Measurements from ENCODE around the gene MEIG1.

Gene MEIG1, protein sequence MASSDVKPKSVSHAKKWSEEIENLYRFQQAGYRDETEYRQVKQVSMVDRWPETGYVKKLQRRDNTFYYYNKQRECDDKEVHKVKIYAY

DNA sequence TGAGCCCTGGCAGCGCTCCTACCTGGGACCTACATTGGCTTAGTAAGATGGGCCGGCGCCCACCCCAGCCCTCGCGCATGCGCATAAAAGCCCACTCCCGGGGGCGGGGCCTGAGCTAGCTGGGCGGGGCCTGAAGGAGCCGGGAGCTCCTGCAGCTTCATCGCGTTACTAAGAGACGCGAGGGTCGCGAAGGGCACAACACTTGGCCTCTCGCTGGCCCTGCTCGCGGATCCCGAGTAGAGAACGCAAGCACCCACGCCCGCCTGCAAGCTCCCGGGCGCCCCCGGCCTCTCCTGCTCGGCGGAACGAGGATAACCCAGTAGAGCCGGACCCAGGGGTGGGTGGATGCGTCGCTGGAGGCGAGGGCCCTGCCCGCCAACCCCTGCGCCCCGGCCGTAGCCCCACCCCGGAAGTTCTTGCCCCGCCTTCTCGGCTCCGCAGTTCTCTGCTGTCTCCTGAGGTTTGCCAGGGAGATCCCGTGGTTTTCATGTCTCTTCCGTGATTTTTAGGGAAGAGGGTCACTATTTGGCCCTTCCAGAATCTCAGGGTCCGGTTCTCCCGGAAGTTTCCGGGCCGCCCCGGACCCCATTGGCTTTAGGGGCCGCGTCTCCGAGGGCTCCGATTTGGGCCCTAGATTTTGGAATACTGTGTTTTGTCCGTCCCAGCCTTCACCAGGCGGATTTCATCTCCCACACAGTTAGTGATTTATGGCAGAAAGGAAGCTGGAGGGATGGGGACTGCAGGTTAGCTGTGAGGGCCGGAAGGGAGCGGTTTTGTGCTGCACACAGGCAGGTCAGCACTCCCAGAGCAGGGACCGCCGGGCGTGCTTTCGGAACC lies at the start of gene MEIG1:
Gene MEIG1 (plus strand): TSS at position 168 of the 837 bp plus-strand sequence. CDS start 7,081 bp downstream, outside the sequence.
- no peaks in the 10 kb centered on the region for H3K27me3 ChIP-seq (ENCODE audit: insufficient read depth, low read length)
- no peaks in the 10 kb centered on the region for H3K79me2 ChIP-seq (ENCODE audit: control insufficient read depth, insufficient read depth, low read length, unreplicated experiment)
- H3K4me3 ChIP-seq (ENCODE audit: low read depth, low read length): peak within 1 kb of the TSS; percentile 94
- peaks cover 6% of the 10 kb centered on the region for H3K4me1 ChIP-seq (ENCODE audit: control insufficient read depth, insufficient read depth, low read length, unreplicated experiment)
- no peaks in the 10 kb centered on the region for H3K36me3 ChIP-seq (ENCODE audit: insufficient read depth, low read length)
- peak within 1 kb of the TSS; percentile 91 for H3K27ac ChIP-seq (ENCODE audit: low read depth, low read length)
- peak within 1 kb of the TSS; percentile 99 for H2AFZ ChIP-seq (ENCODE audit: low read length, unreplicated experiment)

DNA sequence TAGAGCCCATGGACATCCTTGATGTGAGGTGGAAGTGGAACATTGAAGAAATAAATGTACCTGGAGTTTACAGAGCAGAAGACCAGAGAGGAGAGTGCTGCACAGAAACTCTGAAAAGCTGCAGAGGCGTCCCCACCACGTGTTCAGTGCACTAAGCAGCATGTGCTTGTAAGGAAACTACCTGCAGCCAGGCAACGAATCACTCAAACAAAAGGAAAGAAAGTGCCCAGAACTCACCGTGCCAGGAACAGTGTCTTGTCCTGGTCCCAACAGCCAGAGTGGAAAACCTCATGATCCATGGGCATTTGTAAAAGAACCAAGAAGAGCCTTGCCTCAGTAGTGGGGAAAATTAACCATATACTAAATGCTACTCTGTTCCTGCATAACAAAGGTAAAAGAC lies 48.2 kb upstream of the MEIG1 start:
- Histone ChIP-seq H3K4me1 (ENCODE audit: control insufficient read depth, insufficient read depth, low read length, unreplicated experiment) (no peaks in the 10 kb centered on the region), H2AFZ (ENCODE audit: low read length, unreplicated experiment) (no peak overlapping the region), H3K27me3 (ENCODE audit: insufficient read depth, low read length) (no peaks in the 10 kb centered on the region), H3K79me2 (ENCODE audit: control insufficient read depth, insufficient read depth, low read length, unreplicated experiment) (no peaks in the 10 kb centered on the region), H3K27ac (ENCODE audit: low read depth, low read length) (no peak overlapping the region), H3K36me3 (ENCODE audit: insufficient read depth, low read length) (peaks cover 86% of the 10 kb centered on the region), H3K4me3 (ENCODE audit: low read depth, low read length) (no peak overlapping the region)

DNA sequence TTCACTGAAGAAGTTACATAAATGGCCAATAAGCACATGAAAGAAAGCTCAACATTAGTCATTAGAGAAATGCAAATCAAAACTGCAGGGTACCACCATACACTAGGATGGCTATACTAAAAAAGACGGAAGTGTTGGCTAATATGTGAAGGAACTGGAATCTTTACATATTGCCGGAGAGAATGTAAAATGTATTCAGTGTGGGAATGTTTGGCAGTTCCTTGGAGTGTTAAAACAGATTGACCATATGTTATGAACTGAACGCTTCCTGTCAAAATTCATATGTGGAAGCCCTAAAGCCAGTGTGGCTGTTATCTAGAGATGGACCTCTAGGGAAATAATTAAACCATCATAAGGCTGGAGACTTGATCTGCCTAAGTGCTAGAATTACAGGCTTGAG lies 47.4 kb upstream of the MEIG1 start:
- H2AFZ ChIP-seq (ENCODE audit: low read length, unreplicated experiment): no peak overlapping the region
- no peak overlapping the region for H3K27ac ChIP-seq (ENCODE audit: low read depth, low read length)
- H3K36me3 ChIP-seq (ENCODE audit: insufficient read depth, low read length): peaks cover 87% of the 10 kb centered on the region
- H3K4me1 ChIP-seq (ENCODE audit: control insufficient read depth, insufficient read depth, low read length, unreplicated experiment): no peaks in the 10 kb centered on the region
- H3K4me3 ChIP-seq (ENCODE audit: low read depth, low read length): no peak overlapping the region
- no peaks in the 10 kb centered on the region for H3K79me2 ChIP-seq (ENCODE audit: control insufficient read depth, insufficient read depth, low read length, unreplicated experiment)
- no peaks in the 10 kb centered on the region for H3K27me3 ChIP-seq (ENCODE audit: insufficient read depth, low read length)

DNA sequence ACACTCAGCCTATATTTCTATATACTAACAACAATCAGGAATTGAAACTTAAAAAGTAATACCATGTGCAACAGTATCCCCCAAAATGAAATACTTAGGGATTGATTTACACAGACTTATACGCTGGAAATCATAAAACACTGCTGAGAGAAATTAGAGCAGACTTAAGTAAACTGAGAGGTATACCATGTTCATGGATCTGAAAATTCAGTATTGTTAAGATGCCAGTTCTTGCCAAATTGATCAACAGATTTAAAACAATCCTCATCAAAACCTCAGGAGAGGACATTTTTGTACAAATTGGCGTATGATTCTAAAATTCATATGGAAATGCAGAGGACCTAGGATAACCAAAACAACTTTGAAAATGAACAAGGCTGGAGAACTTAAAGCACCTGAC lies 42.6 kb upstream of the MEIG1 start:
- no peak overlapping the region for H2AFZ ChIP-seq (ENCODE audit: low read length, unreplicated experiment)
- H3K4me3 ChIP-seq (ENCODE audit: low read depth, low read length): no peak overlapping the region
- H3K4me1 ChIP-seq (ENCODE audit: control insufficient read depth, insufficient read depth, low read length, unreplicated experiment): no peaks in the 10 kb centered on the region
- no peaks in the 10 kb centered on the region for H3K27me3 ChIP-seq (ENCODE audit: insufficient read depth, low read length)
- H3K36me3 ChIP-seq (ENCODE audit: insufficient read depth, low read length): peaks cover 77% of the 10 kb centered on the region
- H3K27ac ChIP-seq (ENCODE audit: low read depth, low read length): no peak overlapping the region
- no peaks in the 10 kb centered on the region for H3K79me2 ChIP-seq (ENCODE audit: control insufficient read depth, insufficient read depth, low read length, unreplicated experiment)

DNA sequence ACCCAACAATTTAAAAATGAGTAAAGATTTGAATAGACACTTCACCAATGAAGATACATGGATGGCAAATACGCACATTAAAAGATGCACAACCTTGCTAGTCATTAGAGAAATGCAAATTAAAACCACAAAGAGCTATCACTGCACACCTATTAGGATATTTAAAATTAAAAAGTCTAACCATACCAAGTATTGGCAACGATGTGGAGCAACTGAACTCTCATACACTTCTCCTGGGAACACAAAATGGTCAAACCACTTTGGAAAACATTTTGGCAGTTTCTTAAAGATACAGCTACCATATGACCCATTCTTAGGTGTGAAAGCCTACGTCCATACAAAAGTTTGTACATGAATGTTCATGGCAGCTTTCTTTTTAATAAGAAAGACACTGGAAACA lies 41.4 kb upstream of the MEIG1 start:
- H3K79me2 ChIP-seq (ENCODE audit: control insufficient read depth, insufficient read depth, low read length, unreplicated experiment): no peaks in the 10 kb centered on the region
- H3K4me1 ChIP-seq (ENCODE audit: control insufficient read depth, insufficient read depth, low read length, unreplicated experiment): no peaks in the 10 kb centered on the region
- H3K4me3 ChIP-seq (ENCODE audit: low read depth, low read length): no peak overlapping the region
- H3K36me3 ChIP-seq (ENCODE audit: insufficient read depth, low read length): peaks cover 73% of the 10 kb centered on the region
- H3K27me3 ChIP-seq (ENCODE audit: insufficient read depth, low read length): no peaks in the 10 kb centered on the region
- no peak overlapping the region for H2AFZ ChIP-seq (ENCODE audit: low read length, unreplicated experiment)
- H3K27ac ChIP-seq (ENCODE audit: low read depth, low read length): no peak overlapping the region

DNA sequence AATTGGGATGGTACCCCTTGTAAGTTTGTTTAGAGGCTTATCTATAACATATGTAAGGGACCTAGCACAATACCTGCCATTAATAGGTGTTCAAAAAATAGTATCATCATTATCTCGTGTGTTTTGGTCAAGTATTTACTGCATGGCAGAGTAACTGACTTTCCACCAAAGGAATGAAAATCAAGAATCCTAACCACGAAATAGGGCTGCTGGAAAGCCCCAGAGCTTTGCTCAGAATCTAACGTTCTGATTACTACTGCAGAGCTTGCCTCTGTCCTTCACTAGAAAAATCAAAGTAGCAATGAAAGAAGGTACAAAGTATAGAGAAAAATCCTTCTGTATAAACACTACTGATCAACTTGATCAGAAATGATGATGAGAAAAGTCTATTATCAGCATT lies 40.2 kb upstream of the MEIG1 start:
- H3K36me3 ChIP-seq (ENCODE audit: insufficient read depth, low read length): peaks cover 68% of the 10 kb centered on the region
- no peak overlapping the region for H3K4me3 ChIP-seq (ENCODE audit: low read depth, low read length)
- H2AFZ ChIP-seq (ENCODE audit: low read length, unreplicated experiment): no peak overlapping the region
- no peaks in the 10 kb centered on the region for H3K79me2 ChIP-seq (ENCODE audit: control insufficient read depth, insufficient read depth, low read length, unreplicated experiment)
- H3K27ac ChIP-seq (ENCODE audit: low read depth, low read length): no peak overlapping the region
- H3K27me3 ChIP-seq (ENCODE audit: insufficient read depth, low read length): no peaks in the 10 kb centered on the region
- H3K4me1 ChIP-seq (ENCODE audit: control insufficient read depth, insufficient read depth, low read length, unreplicated experiment): no peaks in the 10 kb centered on the region

DNA sequence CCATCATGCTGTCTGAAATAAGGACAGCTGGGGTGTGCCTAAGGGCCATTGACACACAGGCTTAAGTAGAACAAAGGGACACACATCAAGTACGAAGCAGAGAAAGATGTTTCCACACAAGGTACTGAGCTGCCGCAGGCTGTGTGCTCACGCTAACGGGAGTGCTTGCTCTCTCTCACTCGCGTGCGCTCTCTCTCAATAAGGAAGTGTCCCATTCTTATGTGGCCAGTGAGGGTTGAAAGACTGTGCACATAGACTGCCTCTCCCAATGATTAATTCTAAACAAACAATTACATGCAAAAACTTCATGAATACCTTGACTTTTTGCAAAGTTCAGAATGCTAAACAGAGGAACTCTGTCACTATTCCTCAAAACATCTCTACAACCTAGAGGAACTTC lies 35.2 kb upstream of the MEIG1 start:
- Histone ChIP-seq H3K27ac (ENCODE audit: low read depth, low read length) (no peak overlapping the region), H3K27me3 (ENCODE audit: insufficient read depth, low read length) (no peaks in the 10 kb centered on the region), H3K36me3 (ENCODE audit: insufficient read depth, low read length) (peaks cover 40% of the 10 kb centered on the region), H3K4me1 (ENCODE audit: control insufficient read depth, insufficient read depth, low read length, unreplicated experiment) (no peaks in the 10 kb centered on the region), H3K79me2 (ENCODE audit: control insufficient read depth, insufficient read depth, low read length, unreplicated experiment) (no peaks in the 10 kb centered on the region), H2AFZ (ENCODE audit: low read length, unreplicated experiment) (no peak overlapping the region), H3K4me3 (ENCODE audit: low read depth, low read length) (no peak overlapping the region)

DNA sequence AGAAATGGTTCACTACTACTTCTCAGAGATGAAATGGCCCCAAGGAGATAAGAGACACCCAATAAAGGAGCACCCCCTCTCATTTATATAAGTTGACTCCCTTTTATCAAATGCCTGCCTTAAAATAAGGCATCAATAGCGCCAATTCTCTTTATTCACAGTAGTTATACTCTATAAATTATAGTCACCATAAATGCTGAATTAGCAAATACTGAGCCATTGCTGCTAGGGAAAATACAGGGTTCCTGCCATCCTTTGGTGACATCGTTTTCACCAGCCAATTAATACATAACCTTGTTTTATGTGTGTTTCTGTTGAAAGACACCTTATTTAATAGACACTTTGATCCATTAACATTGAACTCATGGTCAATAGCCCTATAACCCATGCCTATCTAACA lies 33.9 kb upstream of the MEIG1 start:
- no peaks in the 10 kb centered on the region for H3K79me2 ChIP-seq (ENCODE audit: control insufficient read depth, insufficient read depth, low read length, unreplicated experiment)
- H3K4me1 ChIP-seq (ENCODE audit: control insufficient read depth, insufficient read depth, low read length, unreplicated experiment): no peaks in the 10 kb centered on the region
- H3K36me3 ChIP-seq (ENCODE audit: insufficient read depth, low read length): peaks cover 32% of the 10 kb centered on the region
- no peak overlapping the region for H3K4me3 ChIP-seq (ENCODE audit: low read depth, low read length)
- no peak overlapping the region for H2AFZ ChIP-seq (ENCODE audit: low read length, unreplicated experiment)
- H3K27ac ChIP-seq (ENCODE audit: low read depth, low read length): no peak overlapping the region
- no peaks in the 10 kb centered on the region for H3K27me3 ChIP-seq (ENCODE audit: insufficient read depth, low read length)

DNA sequence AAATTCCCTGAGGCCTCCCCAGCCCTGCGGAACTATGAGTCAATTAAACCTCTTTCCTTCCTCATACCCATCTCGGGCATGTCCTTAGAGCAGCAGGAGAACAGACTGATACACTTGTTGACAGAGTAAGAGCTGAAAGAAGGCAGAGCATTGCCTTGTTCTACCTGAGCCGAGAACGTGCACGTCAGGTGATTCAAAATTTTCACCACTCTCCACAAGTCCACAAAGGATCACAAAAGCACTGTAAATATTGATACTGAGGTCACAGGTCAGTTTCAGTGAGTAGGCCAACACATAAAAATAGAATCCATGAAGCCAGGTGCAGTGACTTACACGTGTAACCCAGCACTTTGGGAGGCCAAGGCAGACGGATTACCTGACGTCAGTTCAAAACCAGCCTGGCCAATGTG lies 33.1 kb upstream of the MEIG1 start:
- no peaks in the 10 kb centered on the region for H3K4me1 ChIP-seq (ENCODE audit: control insufficient read depth, insufficient read depth, low read length, unreplicated experiment)
- no peaks in the 10 kb centered on the region for H3K27me3 ChIP-seq (ENCODE audit: insufficient read depth, low read length)
- no peaks in the 10 kb centered on the region for H3K79me2 ChIP-seq (ENCODE audit: control insufficient read depth, insufficient read depth, low read length, unreplicated experiment)
- no peak overlapping the region for H2AFZ ChIP-seq (ENCODE audit: low read length, unreplicated experiment)
- H3K4me3 ChIP-seq (ENCODE audit: low read depth, low read length): no peak overlapping the region
- peaks cover 36% of the 10 kb centered on the region for H3K36me3 ChIP-seq (ENCODE audit: insufficient read depth, low read length)
- H3K27ac ChIP-seq (ENCODE audit: low read depth, low read length): no peak overlapping the region

DNA sequence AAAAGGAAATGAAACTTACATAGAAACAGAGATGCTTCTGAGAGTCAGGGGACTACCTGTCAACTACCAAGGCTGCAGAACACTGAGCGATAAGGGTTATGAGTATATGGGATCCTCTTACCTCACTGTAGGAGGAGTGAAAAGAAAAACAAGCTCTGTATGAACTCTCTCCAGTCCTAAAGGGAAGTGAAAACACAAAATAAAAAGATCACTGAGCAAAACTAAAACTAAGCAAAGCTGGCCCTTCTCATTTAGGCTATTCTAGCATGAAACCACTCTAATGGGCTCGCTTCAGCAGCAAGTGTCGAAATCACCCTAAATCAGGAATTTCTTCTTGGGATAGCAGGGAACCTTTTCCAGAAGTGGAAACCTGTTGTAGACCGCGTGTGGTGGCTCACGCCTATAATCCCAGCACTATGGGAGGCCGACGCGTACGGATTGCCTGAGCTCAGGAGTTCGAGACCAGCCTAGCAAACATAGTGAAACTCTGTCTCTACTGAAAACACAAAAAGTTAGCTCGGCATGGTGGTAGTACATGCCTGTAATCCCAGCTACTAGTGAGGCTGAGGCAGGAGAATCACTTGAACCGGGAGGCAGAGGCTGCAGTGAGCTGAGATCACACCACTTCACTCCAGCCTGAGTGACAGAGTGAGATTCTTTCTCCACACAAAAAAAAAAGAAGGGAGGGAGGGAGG lies 32.3 kb upstream of the MEIG1 start:
- no peak overlapping the region for H2AFZ ChIP-seq (ENCODE audit: low read length, unreplicated experiment)
- H3K4me1 ChIP-seq (ENCODE audit: control insufficient read depth, insufficient read depth, low read length, unreplicated experiment): no peaks in the 10 kb centered on the region
- H3K36me3 ChIP-seq (ENCODE audit: insufficient read depth, low read length): peaks cover 36% of the 10 kb centered on the region
- H3K4me3 ChIP-seq (ENCODE audit: low read depth, low read length): no peak overlapping the region
- no peaks in the 10 kb centered on the region for H3K27me3 ChIP-seq (ENCODE audit: insufficient read depth, low read length)
- H3K79me2 ChIP-seq (ENCODE audit: control insufficient read depth, insufficient read depth, low read length, unreplicated experiment): no peaks in the 10 kb centered on the region
- no peak overlapping the region for H3K27ac ChIP-seq (ENCODE audit: low read depth, low read length)

DNA sequence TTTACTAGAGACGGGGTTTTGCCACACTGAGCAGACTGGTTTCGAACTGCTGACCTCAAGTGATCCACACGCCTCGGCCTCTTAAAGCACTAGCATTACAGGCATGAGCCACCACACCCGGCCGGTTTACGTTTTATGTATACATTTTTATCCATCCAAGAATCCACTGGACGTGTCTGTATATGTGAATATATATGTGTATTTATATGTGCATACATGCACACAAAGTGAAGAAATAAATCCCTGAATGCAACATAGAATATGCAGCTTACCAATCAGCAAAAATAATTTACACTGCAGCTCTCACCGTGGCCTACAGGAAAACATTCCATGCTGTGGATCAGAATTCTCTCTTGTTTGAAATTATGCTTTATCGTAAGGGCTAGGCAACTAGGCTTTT lies 28.6 kb upstream of the MEIG1 start:
- H3K79me2 ChIP-seq (ENCODE audit: control insufficient read depth, insufficient read depth, low read length, unreplicated experiment): no peaks in the 10 kb centered on the region
- no peak overlapping the region for H2AFZ ChIP-seq (ENCODE audit: low read length, unreplicated experiment)
- H3K27me3 ChIP-seq (ENCODE audit: insufficient read depth, low read length): no peaks in the 10 kb centered on the region
- H3K27ac ChIP-seq (ENCODE audit: low read depth, low read length): no peak overlapping the region
- no peak overlapping the region for H3K4me3 ChIP-seq (ENCODE audit: low read depth, low read length)
- H3K36me3 ChIP-seq (ENCODE audit: insufficient read depth, low read length): peaks cover 36% of the 10 kb centered on the region; the same call in 1 of the 2 replicates
- H3K4me1 ChIP-seq (ENCODE audit: control insufficient read depth, insufficient read depth, low read length, unreplicated experiment): no peaks in the 10 kb centered on the region

Measured in ACC112 (cell line).